ENCODE measurements around the gene LAPTM4A.
A peak's percentile ranks its signal among the peaks of the same experiment; 100 is the strongest.
"Not testable (repeated sequence)": the region's sequence is repeated elsewhere in the genome, so short reads cannot be mapped to it uniquely, and the experiment has no call there.

The LAPTM4A gene

GRCh38 chr2:20050104-20050645 lies 1.3 kb downstream of the LAPTM4A start:
- peak; percentile 38 to 58 for DNase-seq

- DNase-seq = no peak
Measured at GRCh38 chr2:20049637-20050036, 1.8 kb downstream of the LAPTM4A start.

GRCh38 chr2:20048488-20049448 lies 2.7 kb downstream of the LAPTM4A start:
- DNase-seq = no peak

GRCh38 chr2:20045712-20046292 lies 5.6 kb downstream of the LAPTM4A start:
- not testable (repeated sequence) for DNase-seq

GRCh38 chr2:20044778-20045177 lies 6.7 kb downstream of the LAPTM4A start:
- DNase-seq = no peak

GRCh38 chr2:20042531-20042930 lies 8.9 kb downstream of the LAPTM4A start:
- DNase-seq = no peak

- no peak for DNase-seq
Measured at GRCh38 chr2:20040489-20041172, 10.8 kb downstream of the LAPTM4A start.

- no peak for DNase-seq
Measured at GRCh38 chr2:20037660-20038059, 13.8 kb downstream of the LAPTM4A start.

- DNase-seq = no peak
Measured at GRCh38 chr2:20035955-20036666, 15.3 kb downstream of the LAPTM4A start.

- no peak for DNase-seq
Measured at GRCh38 chr2:20034821-20035220, 16.6 kb downstream of the LAPTM4A start.

GRCh38 chr2:20034218-20034617 lies 17.2 kb downstream of the LAPTM4A start:
- no peak for DNase-seq

- DNase-seq = no peak
Measured at GRCh38 chr2:20033322-20033721, 18.1 kb downstream of the LAPTM4A start.

GRCh38 chr2:20030224-20030623 lies 21.2 kb downstream of the LAPTM4A start:
- DNase-seq = no peak

GRCh38 chr2:20027705-20028434 lies 23.6 kb downstream of the LAPTM4A start:
- DNase-seq = no peak

- peak in 1 of 2 experiments; percentile 11 for DNase-seq
Measured at GRCh38 chr2:20027260-20027677, 24.2 kb downstream of the LAPTM4A start.

GRCh38 chr2:20025065-20025786 lies 26.2 kb downstream of the LAPTM4A start:
- DNase-seq = no peak

GRCh38 chr2:20023688-20024087 lies 27.7 kb downstream of the LAPTM4A start:
- DNase-seq = no peak

GRCh38 chr2:20021405-20022009 lies 29.9 kb downstream of the LAPTM4A start:
- no peak for DNase-seq

GRCh38 chr2:20019747-20020146 lies 31.7 kb downstream of the LAPTM4A start:
- DNase-seq = no peak

GRCh38 chr2:20018601-20019152 lies 32.8 kb downstream of the LAPTM4A start:
- DNase-seq = no peak

Data from NCI-H526 (cell line).